BJ (cell line): ENCODE results near the gene ADRA1B. TPM values are rescaled to one million over a fixed set of nuclear protein-coding genes. Genes with fewer than 3 reads are reported as not detected.
A peak's percentile ranks its signal among the peaks of the same experiment; 100 is the strongest.

Experiments used
- CTCF ChIA-PET: fragments of 350-600 bp; formaldehyde crosslinking; extraction: SDS; loops from one replicate; lab custom pipeline; 2021; ENCODE audit warnings: antibody characterized with exemption, inconsistent platforms; lab: Yijun Ruan, JAX
- POLR2A ChIA-PET: fragments of 300-600 bp; sonication (Branson Sonifier 250); formaldehyde crosslinking; extraction: SDS; loops from one replicate; lab custom pipeline; 2021; ENCODE audit warnings: antibody characterized with exemption; lab: Charles Lee
- DNase-seq: peaks from one replicate; pipeline ENCODE4 v3.0.0-alpha.2; 2011; ENCODE audit warnings: low read depth
- H3K27me3 ChIP-seq: 2 replicates; pipeline ENCODE4 v1.6.0; 2011; ENCODE audit warnings: low read length; ENCODE audit not compliant: control insufficient read depth, insufficient read depth
- H3K36me3 ChIP-seq: 2 replicates; pipeline ENCODE4 v1.5.1; 2011; ENCODE audit warnings: low read length; ENCODE audit not compliant: control insufficient read depth, insufficient read depth
- H3K4me3 ChIP-seq: 2 replicates; pipeline ENCODE4 v1.5.1; 2011; ENCODE audit warnings: low read depth, mild to moderate bottlenecking, control low read depth, low read length
- CTCF ChIP-seq: IDR thresholded peaks from 2 replicates; pipeline ENCODE4 v1.5.1; 2011; ENCODE audit warnings: low read depth, mild to moderate bottlenecking, control low read depth, inconsistent platforms, low read length, moderate library complexity; ENCODE audit not compliant: insufficient read depth
- polyA plus RNA-seq: library from polyadenylated mRNA; depleted of rRNA; stranded (reverse); fragments of >200 nt; gene quantifications from 2 replicates; pipeline ENCODE4 v1.2.3, GENCODE V29; 2011

ADRA1B gene
- polyA plus RNA-seq, 1 experiment: 2.1 TPM

- CTCF ChIA-PET: interaction anchor here (1.4 to 11.5 kb wide), 4 partner anchors 8 to 469 kb away, joined by 3 to 91 read pairs (median 8); no protein-coding TSS in a partner anchor
- no peak overlapping the region for H3K4me3 ChIP-seq
- no peak for TF ChIP-seq CTCF
- no peaks in the 10 kb centered on the region for H3K36me3 ChIP-seq
- POLR2A ChIA-PET: no interaction called here
- no peaks in the 10 kb centered on the region for H3K27me3 ChIP-seq
- DNase-seq: no peak
These were observed 4.1 kb upstream of the ADRA1B start for GRCh38 chr5:159912033-159912800.

- H3K4me3 ChIP-seq: no peak overlapping the region
- no peaks in the 10 kb centered on the region for H3K36me3 ChIP-seq
- no peak for DNase-seq
- ChIA-PET CTCF (interaction anchor here (0.9 to 11.5 kb wide), 5 partner anchors 9 to 626 kb away, joined by 3 to 91 read pairs (median 6); no protein-coding TSS in a partner anchor), POLR2A (interaction anchor here (1.0 kb wide), 1 partner anchor 21 kb away, joined by 3 read pairs; no protein-coding TSS in a partner anchor)
- no peaks in the 10 kb centered on the region for H3K27me3 ChIP-seq
- no peak for TF ChIP-seq CTCF
These were observed 3.2 kb upstream of the ADRA1B start for GRCh38 chr5:159913048-159913447.

GRCh38 chr5:159913501-159913900 lies 2.8 kb upstream of the ADRA1B start:
- TF ChIP-seq CTCF: no peak
- CTCF ChIA-PET: interaction anchor here (0.6 to 11.5 kb wide), 8 partner anchors 9 to 627 kb away, joined by 3 to 91 read pairs (median 5); no protein-coding TSS in a partner anchor
- Histone ChIP-seq H3K27me3 (no peaks in the 10 kb centered on the region), H3K4me3 (no peak overlapping the region), H3K36me3 (no peaks in the 10 kb centered on the region)
- POLR2A ChIA-PET: interaction anchor here (1.0 kb wide), 1 partner anchor 21 kb away, joined by 3 read pairs; no protein-coding TSS in a partner anchor
- no peak for DNase-seq

- peak overlapping the region; percentile 33 for H3K4me3 ChIP-seq
- H3K36me3 ChIP-seq: no peaks in the 10 kb centered on the region
- CTCF ChIA-PET: interaction anchor here (0.6 to 11.5 kb wide), 29 partner anchors 8 to 474 kb away, joined by 3 to 91 read pairs (median 3); no protein-coding TSS in a partner anchor
- DNase-seq: no peak
- no peaks in the 10 kb centered on the region for H3K27me3 ChIP-seq
- TF ChIP-seq CTCF: 0 out of 2 replicates have a peak, but pooled peaks have one; percentile 19
- POLR2A ChIA-PET: no interaction called here
These were observed 819 bp downstream of the ADRA1B start for GRCh38 chr5:159916841-159917761.
